Kidney (tissue), 14 donors: ENCODE data around the gene NEUROD6. TPM values are rescaled to one million over a fixed set of nuclear protein-coding genes. Genes with fewer than 3 reads are reported as not detected.
A peak's percentile ranks its signal among the peaks of the same experiment; 100 is the strongest.

Source experiments
- DNase-seq, 5 donors: peaks; one replicate each; pipeline ENCODE4 v3.0.0-alpha.2; 2013 to 2020
- FAIRE-seq: peaks from 2 replicates; lab custom pipeline; 2012; peaks lifted over from hg19 to GRCh38; lab: Jason Lieb, UNC
- H3K27ac ChIP-seq, 2 donors: one replicate each; pipeline ENCODE4 v1.7.0; 2013; ENCODE audit warnings: low read depth in 2 of 2, low read length in 2 of 2, inconsistent platforms in 1 of 2
- H3K27me3 ChIP-seq: one replicate; pipeline ENCODE4 v1.7.1; 2013; ENCODE audit warnings: low read length, inconsistent platforms; ENCODE audit not compliant: control insufficient read depth, insufficient read depth
- H3K36me3 ChIP-seq, 3 donors: one replicate each; pipeline versions ENCODE4 v1.7.0 to v1.7.1; 2013; ENCODE audit warnings: low read length in 3 of 3, control low read depth in 1 of 3, inconsistent platforms in 1 of 3; ENCODE audit not compliant: insufficient read depth in 3 of 3, control insufficient read depth in 2 of 3
- H3K4me1 ChIP-seq, 3 donors: one replicate each; pipeline versions ENCODE4 v1.7.0 to v1.7.1; 2013; ENCODE audit warnings: low read length in 3 of 3, inconsistent platforms in 1 of 3, low read depth in 1 of 3; ENCODE audit not compliant: control insufficient read depth in 2 of 3, insufficient read depth in 2 of 3
- H3K4me3 ChIP-seq, 3 donors: one replicate each; pipeline versions ENCODE4 v1.7.0 to v1.8.1; 2013; ENCODE audit warnings: low read length in 3 of 3, control low read depth in 1 of 3, inconsistent platforms in 1 of 3
- H3K9ac ChIP-seq, 3 donors: one replicate each; pipeline versions ENCODE4 v1.7.0 to v1.7.1; 2013; ENCODE audit warnings: low read length in 3 of 3, control low read depth in 1 of 3, inconsistent platforms in 1 of 3
- H3K9me3 ChIP-seq, 3 donors: one replicate each; pipeline versions ENCODE4 v1.7.0 to v1.7.1; 2013; ENCODE audit warnings: low read length in 3 of 3, control low read depth in 1 of 3, inconsistent platforms in 1 of 3; ENCODE audit not compliant: control insufficient read depth in 2 of 3, insufficient read depth in 1 of 3
- intact Hi-C: fragments of 100-400 bp; cut with DNase I; formaldehyde crosslinking; loops from one replicate; pipeline ENCODE4 v1.11.1; 2022
- polyA plus RNA-seq: library from polyadenylated mRNA; stranded (reverse); fragments of 350-450 nt; fragmentation: Illumina TruSeq; extraction: RNeasy Lipid Tissue Mini Kit (QIAGEN cat#74804); gene quantifications from one replicate; pipeline ENCODE4 v1.2.3, GENCODE V29; 2014; ENCODE audit warnings: low read depth, low replicate concordance; ENCODE audit not compliant: insufficient read depth
- total RNA-seq: library from RNA; stranded (reverse); fragmentation: NEBNext Ultra II Directional; extraction: Animal tissue kit (Norgen Biotek cat#: 25700); gene quantifications from one replicate; pipeline ENCODE4 v1.2.1, GENCODE V29; 2021
- TF ChIP-seq, protein P1 (sequence below): IDR thresholded peaks from 3 replicates; pipeline ENCODE4 v1.5.1; 2012; ENCODE audit warnings: mild to moderate bottlenecking, moderate library complexity, borderline replicate concordance; ENCODE audit not compliant: insufficient read depth; ENCODE audit errors: extremely low read depth
- donor health status: control.
- donor health status: control.
- donor health status: control.
- donor health status: control.
- donor health status: control.
- donor health status: DM: yes; HTN: yes; CAD: no.
- donor health status: Normal renal cell carcinoma (clear cell type).

NEUROD6 gene
- total and polyA plus RNA-seq, 2 donors from 2014 or later = not detected

DNA sequence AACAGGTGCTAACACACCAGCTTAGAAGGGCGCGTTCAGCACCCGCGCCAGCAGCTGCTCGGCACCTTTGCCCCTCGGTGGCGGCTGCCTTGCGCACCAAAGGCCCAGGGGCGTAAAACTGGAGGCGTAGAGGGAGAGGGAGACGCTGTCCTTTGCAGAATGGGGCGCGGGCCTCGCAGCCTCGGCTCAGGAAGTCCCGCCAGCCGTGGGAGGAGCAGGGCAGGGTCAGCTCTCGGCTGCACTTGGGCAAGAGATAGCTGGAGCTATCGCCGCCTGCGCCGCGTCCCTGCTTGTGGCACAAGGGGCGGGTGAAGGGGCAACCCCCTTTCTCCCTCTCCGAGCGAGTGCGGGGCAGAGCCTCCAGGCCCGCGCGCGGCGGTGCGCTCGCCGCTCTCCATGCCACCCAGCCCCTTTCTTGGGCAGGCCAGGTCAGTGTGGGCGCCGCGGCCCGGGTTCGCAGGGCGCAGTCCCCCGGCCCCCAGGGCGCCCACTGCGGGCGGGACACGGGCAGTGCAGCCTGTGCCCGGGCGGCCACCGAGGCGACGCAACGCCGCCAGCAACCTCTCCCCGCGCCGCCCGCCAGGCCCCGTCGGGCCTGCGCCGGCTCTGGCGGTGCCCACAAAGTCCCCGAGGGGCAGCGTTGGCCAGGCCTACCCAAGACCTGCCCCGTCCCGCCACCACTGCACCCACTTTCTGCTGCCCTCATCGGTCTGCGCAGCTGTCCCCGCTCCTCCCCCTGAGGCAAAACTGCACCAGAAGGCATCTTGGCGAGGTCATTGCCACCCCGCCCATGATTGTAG, 4.1 kb downstream of the NEUROD6 start:
- H3K9ac ChIP-seq = no peak overlapping the region
- H3K4me1 ChIP-seq = no peaks in the 10 kb centered on the region
- DNase-seq = peak in 3 of 5 donors; percentile 20 to 48 (median 24)
- H3K36me3 ChIP-seq = no peaks in the 10 kb centered on the region
- intact Hi-C loops = no loop called here
- no peak overlapping the region for H3K4me3 ChIP-seq
- H3K27me3 ChIP-seq = peaks cover 12% of the 10 kb centered on the region
- H3K9me3 ChIP-seq = no peaks in the 10 kb centered on the region
- FAIRE-seq = no peak
- no peak overlapping the region for H3K27ac ChIP-seq
- TF ChIP-seq, protein P1, sequence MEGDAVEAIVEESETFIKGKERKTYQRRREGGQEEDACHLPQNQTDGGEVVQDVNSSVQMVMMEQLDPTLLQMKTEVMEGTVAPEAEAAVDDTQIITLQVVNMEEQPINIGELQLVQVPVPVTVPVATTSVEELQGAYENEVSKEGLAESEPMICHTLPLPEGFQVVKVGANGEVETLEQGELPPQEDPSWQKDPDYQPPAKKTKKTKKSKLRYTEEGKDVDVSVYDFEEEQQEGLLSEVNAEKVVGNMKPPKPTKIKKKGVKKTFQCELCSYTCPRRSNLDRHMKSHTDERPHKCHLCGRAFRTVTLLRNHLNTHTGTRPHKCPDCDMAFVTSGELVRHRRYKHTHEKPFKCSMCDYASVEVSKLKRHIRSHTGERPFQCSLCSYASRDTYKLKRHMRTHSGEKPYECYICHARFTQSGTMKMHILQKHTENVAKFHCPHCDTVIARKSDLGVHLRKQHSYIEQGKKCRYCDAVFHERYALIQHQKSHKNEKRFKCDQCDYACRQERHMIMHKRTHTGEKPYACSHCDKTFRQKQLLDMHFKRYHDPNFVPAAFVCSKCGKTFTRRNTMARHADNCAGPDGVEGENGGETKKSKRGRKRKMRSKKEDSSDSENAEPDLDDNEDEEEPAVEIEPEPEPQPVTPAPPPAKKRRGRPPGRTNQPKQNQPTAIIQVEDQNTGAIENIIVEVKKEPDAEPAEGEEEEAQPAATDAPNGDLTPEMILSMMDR = no peak

DNA sequence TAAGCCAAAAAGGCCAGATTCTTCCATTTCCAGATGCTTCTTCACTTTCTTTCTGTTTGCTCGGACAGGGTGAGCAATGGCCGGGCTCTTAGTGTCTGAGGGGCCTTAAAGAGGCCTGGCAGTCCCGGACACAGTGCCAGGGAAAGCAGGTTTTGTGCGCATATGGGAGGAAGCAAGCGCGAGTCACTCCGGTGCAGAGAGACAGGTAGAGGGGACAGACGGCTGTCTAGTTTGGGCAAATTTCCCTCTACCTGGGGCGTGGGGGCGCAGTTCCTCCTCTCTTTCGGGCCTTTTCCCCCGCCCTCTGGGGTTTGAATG, 4.7 kb downstream of the NEUROD6 start:
- H3K36me3 ChIP-seq = no peaks in the 10 kb centered on the region
- DNase-seq = peak in 2 of 5 donors; percentile 20 to 28
- peaks cover 12% of the 10 kb centered on the region for H3K27me3 ChIP-seq
- FAIRE-seq = no peak
- intact Hi-C loops = no loop called here
- H3K27ac ChIP-seq = no peak overlapping the region
- H3K9me3 ChIP-seq = no peaks in the 10 kb centered on the region
- no peaks in the 10 kb centered on the region for H3K4me1 ChIP-seq
- H3K4me3 ChIP-seq = no peak overlapping the region
- H3K9ac ChIP-seq = no peak overlapping the region
- TF ChIP-seq, protein P1 = no peak

- Histone ChIP-seq H3K9me3 (no peaks in the 10 kb centered on the region), H3K4me1 (no peaks in the 10 kb centered on the region), H3K36me3 (no peaks in the 10 kb centered on the region), H3K4me3 (no peak overlapping the region), H3K9ac (no peak overlapping the region), H3K27me3 (peaks cover 12% of the 10 kb centered on the region), H3K27ac (no peak overlapping the region)
- DNase-seq (peak in 3 of 5 donors; percentile 21 to 50 (median 26)), FAIRE-seq (no peak)
- intact Hi-C loops = no loop called here
- TF ChIP-seq, protein P1 = no peak
These were observed 5.2 kb downstream of the NEUROD6 start for GRCh38 chr7:31335161-31335856.
